Osteoblast (primary cell): Measurements from ENCODE around the gene C13orf42. TPM values are rescaled to one million over a fixed set of nuclear protein-coding genes. Genes with fewer than 3 reads are reported as not detected.
A peak's percentile ranks its signal among the peaks of the same experiment; 100 is the strongest.

Source experiments
- DNase-seq: peaks from one replicate; pipeline ENCODE4 v3.0.0; 2011; ENCODE audit warnings: low spot score, mixed read lengths; ENCODE audit not compliant: insufficient read length; ENCODE audit errors: missing footprints
- H2AFZ ChIP-seq: 2 replicates; pipeline ENCODE4 v1.6.0; 2011; ENCODE audit warnings: mild to moderate bottlenecking, low read length
- H3K27ac ChIP-seq: 2 replicates; pipeline ENCODE4 v1.5.1; 2011; ENCODE audit warnings: mild to moderate bottlenecking, low read depth, low read length, moderate library complexity
- H3K27me3 ChIP-seq: 2 replicates; pipeline ENCODE4 v1.6.0; 2012; ENCODE audit warnings: mild to moderate bottlenecking, control low read depth, inconsistent platforms, low read length, moderate library complexity; ENCODE audit not compliant: insufficient read depth
- H3K36me3 ChIP-seq: 2 replicates; pipeline ENCODE4 v1.5.1; 2011; ENCODE audit warnings: mild to moderate bottlenecking, low read length, control low read depth, moderate library complexity; ENCODE audit not compliant: insufficient read depth
- H3K4me1 ChIP-seq: 2 replicates; pipeline ENCODE4 v1.5.1; 2011; ENCODE audit warnings: mild to moderate bottlenecking, low read length, control low read depth, moderate library complexity; ENCODE audit not compliant: insufficient read depth
- H3K4me2 ChIP-seq: 2 replicates; pipeline ENCODE4 v1.6.0; 2011; ENCODE audit warnings: mild to moderate bottlenecking, low read length; ENCODE audit not compliant: insufficient read depth
- H3K4me3 ChIP-seq: fragments of 200-600 bp; sonication (generic); 3 replicates; pipeline ENCODE4 v1.5.1; 2012; ENCODE audit warnings: mild to moderate bottlenecking, low read length, inconsistent platforms; ENCODE audit not compliant: insufficient read depth
- H3K79me2 ChIP-seq: 2 replicates; pipeline ENCODE4 v1.6.0; 2012; ENCODE audit warnings: mild to moderate bottlenecking, low read length, control low read depth, inconsistent platforms; ENCODE audit not compliant: insufficient read depth
- H3K9me3 ChIP-seq: 2 replicates; pipeline ENCODE4 v1.5.1; 2011; ENCODE audit warnings: low read depth, low read length, control low read depth
- H4K20me1 ChIP-seq: 2 replicates; pipeline ENCODE4 v1.6.0; 2012; ENCODE audit warnings: mild to moderate bottlenecking, low read length, control low read depth; ENCODE audit not compliant: insufficient read depth
- CTCF ChIP-seq: IDR thresholded peaks from 2 replicates; pipeline ENCODE4 v1.5.1; 2011; ENCODE audit warnings: mild to moderate bottlenecking, low read depth, low read length, moderate library complexity; ENCODE audit errors: extremely low read depth
- total RNA-seq: library from RNA; depleted of rRNA; stranded (reverse); fragments of >200 nt; gene quantifications from 2 replicates; pipeline ENCODE4 v1.2.3, GENCODE V29; 2012

The C13orf42 gene
- total RNA-seq, 1 donor = not detected

DNA sequence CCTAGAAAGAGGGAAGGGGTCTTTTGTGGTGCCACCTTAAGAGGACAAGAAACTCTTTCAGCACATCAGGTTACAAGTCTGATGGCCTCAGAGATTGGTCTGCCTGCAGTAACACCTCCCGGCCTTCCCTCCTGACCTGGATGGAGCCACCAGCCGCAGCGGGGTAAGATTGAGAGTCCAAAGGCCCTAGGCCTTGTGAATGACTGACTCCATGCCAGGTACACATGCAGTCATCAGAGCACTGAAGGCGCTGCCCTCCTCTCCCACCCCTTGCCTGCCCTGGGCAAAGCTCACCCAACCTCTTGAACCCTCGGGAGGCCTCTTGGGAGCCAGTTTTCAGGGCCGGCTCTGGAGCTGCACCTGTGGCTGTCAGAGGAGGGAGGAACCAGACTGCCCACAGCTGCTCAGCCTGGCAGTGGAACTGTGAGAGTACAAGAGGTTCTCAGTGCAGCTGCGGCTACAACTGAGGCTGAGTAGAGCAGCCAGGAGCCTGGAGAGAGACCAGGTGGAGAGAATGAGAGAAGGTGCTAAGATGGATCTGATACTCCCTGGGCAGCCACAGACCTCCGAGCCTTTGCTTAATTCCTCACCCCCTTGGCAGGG is 23.8 kb upstream of the C13orf42 start:
- Histone ChIP-seq H2AFZ (no peak overlapping the region), H3K4me2 (no peak overlapping the region), H3K27me3 (peaks cover 5% of the 10 kb centered on the region), H3K4me3 (no peak overlapping the region), H3K4me1 (no peaks in the 10 kb centered on the region), H3K79me2 (no peaks in the 10 kb centered on the region), H3K27ac (no peak overlapping the region), H3K9me3 (no peaks in the 10 kb centered on the region), H3K36me3 (no peaks in the 10 kb centered on the region), H4K20me1 (no peaks in the 10 kb centered on the region)
- no peak for TF ChIP-seq CTCF
- DNase-seq = no peak

DNA sequence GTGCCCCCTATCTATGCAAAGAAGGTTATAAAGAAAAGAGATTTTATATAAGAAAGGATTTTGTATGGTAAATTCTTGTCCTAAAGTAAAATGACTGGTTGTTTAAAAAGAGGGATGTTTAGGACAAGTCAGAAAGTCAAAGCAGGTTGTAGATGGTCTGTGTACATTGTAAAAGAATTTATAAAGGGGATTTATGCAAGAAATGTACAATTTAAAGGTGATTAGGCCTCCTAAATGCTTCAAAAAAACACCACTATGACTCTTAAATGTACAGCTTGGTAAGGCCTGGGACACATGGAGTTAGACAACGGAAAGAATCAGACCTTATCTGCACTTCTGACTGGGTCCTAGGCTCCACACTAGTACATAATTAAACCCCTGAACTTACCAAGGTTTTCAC is 19.3 kb upstream of the C13orf42 start:
- no peaks in the 10 kb centered on the region for H3K27me3 ChIP-seq
- no peak overlapping the region for H3K4me3 ChIP-seq
- no peaks in the 10 kb centered on the region for H3K79me2 ChIP-seq
- no peaks in the 10 kb centered on the region for H3K9me3 ChIP-seq
- TF ChIP-seq CTCF = no peak
- H4K20me1 ChIP-seq = no peaks in the 10 kb centered on the region
- no peak overlapping the region for H2AFZ ChIP-seq
- no peak overlapping the region for H3K27ac ChIP-seq
- DNase-seq = no peak
- H3K36me3 ChIP-seq = no peaks in the 10 kb centered on the region
- no peak overlapping the region for H3K4me2 ChIP-seq
- H3K4me1 ChIP-seq = no peaks in the 10 kb centered on the region

DNA sequence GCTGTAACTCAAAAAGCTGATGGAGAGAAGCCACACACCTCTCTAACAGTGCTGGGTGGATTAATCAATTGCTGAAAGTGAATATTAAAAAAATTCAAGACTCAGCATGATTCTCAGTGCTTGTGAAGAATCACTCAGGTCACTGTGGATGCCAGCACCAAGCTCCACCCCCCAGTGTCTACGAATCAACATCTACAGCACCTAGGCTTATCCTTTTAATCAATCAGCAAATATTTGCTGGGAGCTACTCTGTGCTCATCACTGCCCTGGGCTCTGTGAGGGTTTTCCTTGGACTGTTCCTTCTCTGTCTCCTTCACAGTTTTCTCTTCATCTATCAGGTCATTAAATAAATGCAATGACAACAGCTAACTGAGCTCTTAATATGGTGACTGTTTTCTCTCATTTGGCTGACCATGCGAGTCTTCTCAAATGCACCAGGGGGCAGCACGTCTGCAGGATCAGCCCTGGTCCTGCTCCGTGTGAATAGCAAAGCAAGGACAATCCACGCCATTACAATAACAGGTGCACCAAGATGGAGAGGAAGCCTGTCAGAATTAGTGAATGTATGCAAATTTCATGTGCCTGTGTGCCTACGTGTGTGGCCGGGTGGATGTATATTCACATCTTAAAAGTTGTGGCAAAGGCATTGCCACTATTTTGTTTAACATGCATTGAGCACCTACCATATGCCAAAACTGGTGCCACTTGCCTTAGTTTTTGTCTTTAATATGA is 14.6 kb upstream of the C13orf42 start:
- no peak overlapping the region for H3K27ac ChIP-seq
- peak; percentile 89 for DNase-seq
- H3K4me3 ChIP-seq = no peak overlapping the region
- H2AFZ ChIP-seq = no peak overlapping the region
- TF ChIP-seq CTCF = peak; percentile 86
- peaks cover 24% of the 10 kb centered on the region for H3K27me3 ChIP-seq
- no peak overlapping the region for H3K4me2 ChIP-seq
- H3K36me3 ChIP-seq = no peaks in the 10 kb centered on the region
- no peaks in the 10 kb centered on the region for H4K20me1 ChIP-seq
- no peaks in the 10 kb centered on the region for H3K9me3 ChIP-seq
- no peaks in the 10 kb centered on the region for H3K79me2 ChIP-seq
- H3K4me1 ChIP-seq = no peaks in the 10 kb centered on the region

DNA sequence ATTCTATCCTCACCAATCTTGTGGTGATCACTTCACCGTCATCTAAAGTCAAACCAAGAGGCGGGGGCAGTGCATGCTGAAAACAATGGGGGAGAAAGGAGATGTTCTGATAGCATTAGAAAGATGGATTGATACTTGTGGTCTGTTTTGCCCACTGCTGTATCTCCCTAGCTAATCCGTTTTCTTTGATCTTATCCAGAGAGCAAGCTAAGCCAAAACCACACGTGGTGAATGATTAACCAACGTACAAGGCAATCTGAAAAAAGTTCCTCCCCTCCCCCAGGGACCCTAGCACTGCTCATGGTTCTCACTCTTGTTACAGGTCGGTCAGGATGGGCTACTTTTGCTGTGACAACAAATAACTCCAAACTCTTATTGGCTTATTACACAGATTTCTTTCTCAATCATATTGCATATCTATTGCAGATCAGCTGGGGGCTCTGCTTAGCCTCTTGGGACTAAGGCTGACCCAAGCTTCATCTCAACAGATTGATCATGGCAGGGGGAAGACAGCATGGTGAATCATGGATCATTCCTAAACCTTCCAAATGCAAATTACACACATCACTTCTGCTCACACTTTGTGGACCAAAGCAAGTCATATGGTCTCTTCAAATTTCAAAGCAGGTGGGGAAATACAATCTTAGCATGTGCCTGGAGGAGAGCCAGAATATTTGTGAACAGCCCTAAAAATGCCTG is 11.9 kb upstream of the C13orf42 start:
- Histone ChIP-seq H3K4me1 (no peaks in the 10 kb centered on the region), H3K4me2 (no peak overlapping the region), H3K27me3 (peaks cover 24% of the 10 kb centered on the region), H3K27ac (no peak overlapping the region), H3K36me3 (no peaks in the 10 kb centered on the region), H2AFZ (no peak overlapping the region), H3K79me2 (no peaks in the 10 kb centered on the region), H3K9me3 (no peaks in the 10 kb centered on the region), H4K20me1 (no peaks in the 10 kb centered on the region), H3K4me3 (no peak overlapping the region)
- no peak for DNase-seq
- TF ChIP-seq CTCF = no peak
